WTC11 (cell line): ENCODE results near the gene GAP43.

Experiments used
- ATF2 ChIP-seq: sonication (generic); formaldehyde crosslinking; IDR thresholded peaks from 2 replicates; pipeline ENCODE4 v1.8.1; 2022; ENCODE audit warnings: low read depth, missing genetic modification reagents, borderline replicate concordance
- CTCF ChIP-seq: fragments of 200-600 bp; IDR thresholded peaks from 2 replicates; pipeline ENCODE4 v1.8.0; 2022; ENCODE audit warnings: antibody characterized with exemption
- FOXP4 ChIP-seq: sonication (generic); formaldehyde crosslinking; IDR thresholded peaks from 2 replicates; pipeline ENCODE4 v1.8.0; 2022; ENCODE audit warnings: mild to moderate bottlenecking, missing genetic modification reagents
- PRRX2 ChIP-seq: fragments of 250-450 bp; sonication (Bioruptor Pico); IDR thresholded peaks from 2 replicates; pipeline ENCODE4 v1.8.0; 2021; ENCODE audit warnings: mild to moderate bottlenecking
- ZNF396 ChIP-seq: fragments of 250-450 bp; sonication (Bioruptor Pico); IDR thresholded peaks from 2 replicates; pipeline ENCODE4 v1.8.0; 2021; ENCODE audit warnings: mild to moderate bottlenecking, moderate library complexity, borderline replicate concordance

- TF ChIP-seq CTCF: no peak
- no peak for TF ChIP-seq ATF2 (CRISPR knock-in tag)
- no peak for TF ChIP-seq ZNF396 (CRISPR knock-in tag)
- no peak for TF ChIP-seq FOXP4
- TF ChIP-seq PRRX2 (CRISPR knock-in tag): no peak
These were observed 71.8 kb downstream of the GAP43 start for GRCh38 chr3:115695090-115695489.
